Loucy (cell line): Measurements from ENCODE around the gene HIF1AN.

Experiments
- H2AFZ ChIP-seq: fragments of 200-600 bp; sonication (generic); 2 replicates; pipeline ENCODE4 v1.6.0; 2016; ENCODE audit warnings: antibody characterized with exemption, mild to moderate bottlenecking, low read length, moderate library complexity
- H3F3A ChIP-seq: fragments of 200-600 bp; 2 replicates; pipeline ENCODE4 v1.6.0; 2016; ENCODE audit warnings: antibody characterized with exemption, low read depth, mild to moderate bottlenecking
- H3K27me3 ChIP-seq: fragments of 200-600 bp; sonication (generic); 2 replicates; pipeline ENCODE4 v1.6.1; 2014; ENCODE audit warnings: low read length, mild to moderate bottlenecking; ENCODE audit not compliant: insufficient read depth, poor library complexity, severe bottlenecking
- H3K36me3 ChIP-seq: fragments of 200-600 bp; sonication (generic); 2 replicates; pipeline ENCODE4 v1.6.1; 2016; ENCODE audit warnings: low read length; ENCODE audit not compliant: insufficient read depth
- H3K4me1 ChIP-seq: fragments of 200-600 bp; sonication (generic); 2 replicates; pipeline ENCODE4 v1.5.1; 2014; ENCODE audit warnings: low read length, mild to moderate bottlenecking; ENCODE audit not compliant: insufficient read depth, poor library complexity, severe bottlenecking
- H3K4me2 ChIP-seq: fragments of 200-600 bp; sonication (generic); 2 replicates; pipeline ENCODE4 v1.6.0; 2014; ENCODE audit warnings: antibody characterized with exemption, low read length, low read depth, mild to moderate bottlenecking; ENCODE audit not compliant: poor library complexity, severe bottlenecking
- H3K4me3 ChIP-seq: fragments of 200-600 bp; sonication (generic); 2 replicates; pipeline ENCODE4 v1.5.1; 2014; ENCODE audit warnings: low read length, mild to moderate bottlenecking, mixed read lengths; ENCODE audit not compliant: poor library complexity, severe bottlenecking
- H3K79me2 ChIP-seq: fragments of 200-600 bp; sonication (generic); 2 replicates; pipeline ENCODE4 v1.6.1; 2014; ENCODE audit warnings: low read length; ENCODE audit not compliant: insufficient read depth
- H3K9ac ChIP-seq: fragments of 200-600 bp; sonication (generic); 2 replicates; pipeline ENCODE4 v1.6.0; 2014; ENCODE audit warnings: mild to moderate bottlenecking, low read depth, low read length, moderate library complexity; ENCODE audit not compliant: poor library complexity, severe bottlenecking
- H3K9me2 ChIP-seq: fragments of 200-600 bp; sonication (generic); replicated peaks from 2 replicates; pipeline ENCODE4 v1.6.1; 2016; ENCODE audit warnings: low read depth, low read length, mixed read lengths
- H3K9me3 ChIP-seq: fragments of 200-600 bp; sonication (generic); 2 replicates; pipeline ENCODE4 v1.6.1; 2014; ENCODE audit warnings: mild to moderate bottlenecking, antibody characterized with exemption, low read length, low read depth; ENCODE audit not compliant: insufficient read depth
- H4K20me1 ChIP-seq: fragments of 200-600 bp; sonication (generic); 2 replicates; pipeline ENCODE4 v1.6.0; 2014; ENCODE audit warnings: antibody characterized with exemption, low read length, mild to moderate bottlenecking; ENCODE audit not compliant: insufficient read depth, poor library complexity, severe bottlenecking
- CTCF ChIP-seq: fragments of 200-600 bp; sonication (generic); conservative IDR thresholded peaks from 2 replicates; pipeline ENCODE4 v1.5.1; 2014; ENCODE audit warnings: mild to moderate bottlenecking, antibody characterized with exemption, low read length
- EZH2phosphoT487 ChIP-seq: fragments of 200-600 bp; IDR thresholded peaks from 2 replicates; pipeline ENCODE4 v1.6.1; 2018; ENCODE audit warnings: antibody characterized with exemption, mild to moderate bottlenecking, moderate library complexity, borderline replicate concordance

HIF1AN gene

GRCh38 chr10:100490531-100490930 lies 45.2 kb upstream of the HIF1AN start:
- Histone ChIP-seq H3K4me3 (no peak overlapping the region), H3K9ac (no peak overlapping the region), H4K20me1 (no peaks in the 10 kb centered on the region), H2AFZ (no peak overlapping the region), H3K79me2 (no peaks in the 10 kb centered on the region), H3K4me2 (no peak overlapping the region), H3K27me3 (no peaks in the 10 kb centered on the region), H3K4me1 (no peaks in the 10 kb centered on the region), H3F3A (no peaks in the 10 kb centered on the region), H3K9me3 (no peaks in the 10 kb centered on the region), H3K9me2 (no peaks in the 10 kb centered on the region), H3K36me3 (peaks cover 60% of the 10 kb centered on the region; the same call in 1 of the 2 replicates)
- TF ChIP-seq EZH2phosphoT487, result no peak
- TF ChIP-seq CTCF, result no peak

- no peaks in the 10 kb centered on the region for H3K9me3 ChIP-seq
- no peaks in the 10 kb centered on the region for H4K20me1 ChIP-seq
- no peaks in the 10 kb centered on the region for H3K79me2 ChIP-seq
- H3K4me3 ChIP-seq, result no peak overlapping the region
- no peaks in the 10 kb centered on the region for H3F3A ChIP-seq
- H2AFZ ChIP-seq, result no peak overlapping the region
- no peaks in the 10 kb centered on the region for H3K9me2 ChIP-seq
- H3K9ac ChIP-seq, result no peak overlapping the region
- TF ChIP-seq EZH2phosphoT487 (no peak), CTCF (no peak)
- H3K36me3 ChIP-seq, result peaks cover 59% of the 10 kb centered on the region; the same call in 1 of the 2 replicates
- H3K4me1 ChIP-seq, result peaks cover 19% of the 10 kb centered on the region
- no peaks in the 10 kb centered on the region for H3K27me3 ChIP-seq
- H3K4me2 ChIP-seq, result no peak overlapping the region
Measured at GRCh38 chr10:100496567-100496966, 39.2 kb upstream of the HIF1AN start.

- no peaks in the 10 kb centered on the region for H3F3A ChIP-seq
- no peaks in the 10 kb centered on the region for H4K20me1 ChIP-seq
- H3K4me1 ChIP-seq, result peaks cover 26% of the 10 kb centered on the region
- peaks cover 66% of the 10 kb centered on the region; the same call in 1 of the 2 replicates for H3K36me3 ChIP-seq
- H2AFZ ChIP-seq, result no peak overlapping the region
- no peak overlapping the region for H3K9ac ChIP-seq
- no peak overlapping the region for H3K4me3 ChIP-seq
- no peaks in the 10 kb centered on the region for H3K9me2 ChIP-seq
- TF ChIP-seq CTCF (no peak), EZH2phosphoT487 (no peak)
- H3K9me3 ChIP-seq, result no peaks in the 10 kb centered on the region
- no peaks in the 10 kb centered on the region for H3K27me3 ChIP-seq
- peak overlapping the region; percentile 25 for H3K4me2 ChIP-seq
- no peaks in the 10 kb centered on the region for H3K79me2 ChIP-seq
Measured at GRCh38 chr10:100498059-100498458, 37.7 kb upstream of the HIF1AN start.
